Measurements from ENCODE around the gene MVB12A.

MVB12A gene

DNA sequence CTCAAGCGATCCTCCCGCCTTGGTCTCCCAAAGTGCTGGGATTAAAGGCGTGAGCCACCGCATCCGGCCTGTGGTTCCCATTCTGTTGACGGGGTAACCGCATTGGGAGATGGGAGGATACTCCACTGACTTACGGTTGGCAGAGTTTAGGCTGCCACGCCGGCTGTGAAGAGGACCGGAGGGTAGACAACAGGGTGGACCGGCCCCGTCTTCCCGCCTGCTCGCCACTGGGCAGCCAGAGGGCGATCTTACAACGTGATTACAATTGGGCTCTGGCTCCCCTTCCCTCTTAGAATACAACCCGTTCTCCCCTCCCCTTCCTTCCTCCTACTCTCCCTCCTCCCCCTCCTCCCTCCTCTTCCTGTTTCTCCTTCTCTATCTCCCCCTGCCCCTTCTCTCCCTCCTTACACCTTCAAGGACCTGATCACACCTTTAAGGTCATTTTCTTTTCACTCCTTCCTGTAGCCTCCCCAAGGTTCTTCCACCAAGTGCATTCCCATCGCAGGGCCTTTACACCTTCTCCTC lies 24.9 kb upstream of the MVB12A start:
- H3K4me3 ChIP-seq (ENCODE audit: insufficient read length, low read depth) = no peak overlapping the region
- peaks cover 2% of the 10 kb centered on the region for H3K27me3 ChIP-seq (ENCODE audit: insufficient read depth, insufficient read length)
- peaks cover 7% of the 10 kb centered on the region for H3K4me1 ChIP-seq (ENCODE audit: insufficient read depth, insufficient read length)
- H3K9ac ChIP-seq (ENCODE audit: insufficient read length, low read depth) = no peak overlapping the region
- DNase-seq (ENCODE audit: low read depth, low spot score) = peak; percentile 66
- no peak for TF ChIP-seq YY1 (IDR thresholded peaks at IDR 0.05; ENCODE audit: insufficient read depth, insufficient read length)
- TF ChIP-seq ZNF274 (IDR thresholded peaks at IDR 0.05; ENCODE audit: low read depth, low read length) = no peak
- TF ChIP-seq SUZ12 (IDR thresholded peaks at IDR 0.05; ENCODE audit: extremely low read depth, insufficient read depth, insufficient read length) = no peak
- peaks cover 36% of the 10 kb centered on the region for H3K36me3 ChIP-seq (ENCODE audit: insufficient read depth, insufficient read length, low read length)
- H3K9me3 ChIP-seq (ENCODE audit: insufficient read depth, low read length) = no peaks in the 10 kb centered on the region

GRCh38 chr19:17398902-17399527 lies 20.8 kb upstream of the MVB12A start:
- Histone ChIP-seq H3K4me3 (ENCODE audit: insufficient read length, low read depth) (no peak overlapping the region), H3K4me1 (ENCODE audit: insufficient read depth, insufficient read length) (peaks cover 9% of the 10 kb centered on the region), H3K27me3 (ENCODE audit: insufficient read depth, insufficient read length) (no peaks in the 10 kb centered on the region), H3K9ac (ENCODE audit: insufficient read length, low read depth) (no peak overlapping the region), H3K36me3 (ENCODE audit: insufficient read depth, insufficient read length, low read length) (peaks cover 54% of the 10 kb centered on the region), H3K9me3 (ENCODE audit: insufficient read depth, low read length) (no peaks in the 10 kb centered on the region)
- no peak for DNase-seq (ENCODE audit: low read depth, low spot score)
- TF ChIP-seq SUZ12 (IDR thresholded peaks at IDR 0.05; ENCODE audit: extremely low read depth, insufficient read depth, insufficient read length) (no peak), ZNF274 (IDR thresholded peaks at IDR 0.05; ENCODE audit: low read depth, low read length) (no peak), YY1 (IDR thresholded peaks at IDR 0.05; ENCODE audit: insufficient read depth, insufficient read length) (no peak)

- Histone ChIP-seq H3K9me3 (ENCODE audit: insufficient read depth, low read length) (no peaks in the 10 kb centered on the region), H3K9ac (ENCODE audit: insufficient read length, low read depth) (no peak overlapping the region), H3K4me3 (ENCODE audit: insufficient read length, low read depth) (no peak overlapping the region), H3K4me1 (ENCODE audit: insufficient read depth, insufficient read length) (peaks cover 9% of the 10 kb centered on the region), H3K36me3 (ENCODE audit: insufficient read depth, insufficient read length, low read length) (peaks cover 49% of the 10 kb centered on the region), H3K27me3 (ENCODE audit: insufficient read depth, insufficient read length) (no peaks in the 10 kb centered on the region)
- TF ChIP-seq ZNF274 (IDR thresholded peaks at IDR 0.05; ENCODE audit: low read depth, low read length) (no peak), YY1 (IDR thresholded peaks at IDR 0.05; ENCODE audit: insufficient read depth, insufficient read length) (no peak), SUZ12 (IDR thresholded peaks at IDR 0.05; ENCODE audit: extremely low read depth, insufficient read depth, insufficient read length) (no peak)
- no peak for DNase-seq (ENCODE audit: low read depth, low spot score)
Measured at GRCh38 chr19:17401628-17402027, 18.2 kb upstream of the MVB12A start.

- peak; percentile 72 for DNase-seq (ENCODE audit: low read depth, low spot score)
- H3K27me3 ChIP-seq (ENCODE audit: insufficient read depth, insufficient read length) = no peaks in the 10 kb centered on the region
- TF ChIP-seq ZNF274 (IDR thresholded peaks at IDR 0.05; ENCODE audit: low read depth, low read length) (no peak), SUZ12 (IDR thresholded peaks at IDR 0.05; ENCODE audit: extremely low read depth, insufficient read depth, insufficient read length) (no peak), YY1 (IDR thresholded peaks at IDR 0.05; ENCODE audit: insufficient read depth, insufficient read length) (no peak)
- H3K9me3 ChIP-seq (ENCODE audit: insufficient read depth, low read length) = no peaks in the 10 kb centered on the region
- H3K4me1 ChIP-seq (ENCODE audit: insufficient read depth, insufficient read length) = peaks cover 9% of the 10 kb centered on the region
- peaks cover 37% of the 10 kb centered on the region for H3K36me3 ChIP-seq (ENCODE audit: insufficient read depth, insufficient read length, low read length)
- peak overlapping the region; percentile 78 for H3K4me3 ChIP-seq (ENCODE audit: insufficient read length, low read depth)
- H3K9ac ChIP-seq (ENCODE audit: insufficient read length, low read depth) = peak overlapping the region; percentile 90
Measured at GRCh38 chr19:17402982-17403855, 16.6 kb upstream of the MVB12A start.

- no peak for DNase-seq (ENCODE audit: low read depth, low spot score)
- H3K4me3 ChIP-seq (ENCODE audit: insufficient read length, low read depth) = peak overlapping the region; percentile 78
- peak overlapping the region; percentile 90 for H3K9ac ChIP-seq (ENCODE audit: insufficient read length, low read depth)
- no peaks in the 10 kb centered on the region for H3K9me3 ChIP-seq (ENCODE audit: insufficient read depth, low read length)
- no peaks in the 10 kb centered on the region for H3K27me3 ChIP-seq (ENCODE audit: insufficient read depth, insufficient read length)
- TF ChIP-seq SUZ12 (IDR thresholded peaks at IDR 0.05; ENCODE audit: extremely low read depth, insufficient read depth, insufficient read length) (no peak), ZNF274 (IDR thresholded peaks at IDR 0.05; ENCODE audit: low read depth, low read length) (no peak), YY1 (IDR thresholded peaks at IDR 0.05; ENCODE audit: insufficient read depth, insufficient read length) (no peak)
- H3K4me1 ChIP-seq (ENCODE audit: insufficient read depth, insufficient read length) = peaks cover 9% of the 10 kb centered on the region
- peaks cover 29% of the 10 kb centered on the region for H3K36me3 ChIP-seq (ENCODE audit: insufficient read depth, insufficient read length, low read length)
Measured at GRCh38 chr19:17404015-17404414, 15.8 kb upstream of the MVB12A start.

DNA sequence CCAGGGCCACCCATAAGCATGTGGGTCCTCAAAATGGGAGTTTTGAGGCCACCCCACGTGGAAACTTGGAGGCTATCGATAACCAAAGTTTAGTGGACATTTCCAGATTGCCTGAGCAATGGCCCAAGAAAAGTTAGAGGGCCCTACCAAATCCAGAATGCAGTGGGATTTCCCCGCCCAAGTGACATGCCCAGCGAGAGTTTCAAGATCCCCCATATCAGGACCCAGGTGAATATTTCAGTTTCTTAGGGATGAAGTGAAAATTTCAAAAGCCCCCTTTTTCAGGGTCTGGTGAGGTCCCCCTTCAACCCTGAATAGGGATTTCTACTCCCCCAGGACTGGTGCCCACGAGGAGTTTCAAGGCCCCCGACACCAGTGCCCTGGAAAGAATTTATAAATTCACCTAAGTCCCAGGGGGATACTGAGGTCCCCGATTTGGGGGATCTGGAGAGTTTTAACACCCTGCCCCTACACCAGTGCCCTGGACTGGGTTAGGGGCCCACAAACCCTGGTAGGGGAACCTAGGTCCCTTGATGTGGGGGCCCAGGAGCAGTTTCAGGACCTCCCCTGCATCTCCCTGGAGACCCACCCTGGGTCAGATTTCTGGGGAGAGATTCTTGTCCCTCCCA lies 15.1 kb upstream of the MVB12A start:
- H3K4me1 ChIP-seq (ENCODE audit: insufficient read depth, insufficient read length) = peaks cover 9% of the 10 kb centered on the region
- peak overlapping the region; percentile 78 for H3K4me3 ChIP-seq (ENCODE audit: insufficient read length, low read depth)
- DNase-seq (ENCODE audit: low read depth, low spot score) = no peak
- TF ChIP-seq ZNF274 (IDR thresholded peaks at IDR 0.05; ENCODE audit: low read depth, low read length) (no peak), YY1 (IDR thresholded peaks at IDR 0.05; ENCODE audit: insufficient read depth, insufficient read length) (no peak), SUZ12 (IDR thresholded peaks at IDR 0.05; ENCODE audit: extremely low read depth, insufficient read depth, insufficient read length) (no peak)
- H3K9ac ChIP-seq (ENCODE audit: insufficient read length, low read depth) = peak overlapping the region; percentile 90
- H3K9me3 ChIP-seq (ENCODE audit: insufficient read depth, low read length) = no peaks in the 10 kb centered on the region
- no peaks in the 10 kb centered on the region for H3K27me3 ChIP-seq (ENCODE audit: insufficient read depth, insufficient read length)
- peaks cover 27% of the 10 kb centered on the region for H3K36me3 ChIP-seq (ENCODE audit: insufficient read depth, insufficient read length, low read length)

Measured in NT2/D1 (cell line).